Measurements from ENCODE around the gene RNF112. TPM values are rescaled to one million over a fixed set of nuclear protein-coding genes. Genes with fewer than 3 reads are reported as not detected.

Gene RNF112
- total and polyA plus RNA-seq, 2 of the 8 experiments (the other 6 are each of a cell fraction or from before 2014, with no cell fraction given) = 1.1 to 2.2 TPM

DNA sequence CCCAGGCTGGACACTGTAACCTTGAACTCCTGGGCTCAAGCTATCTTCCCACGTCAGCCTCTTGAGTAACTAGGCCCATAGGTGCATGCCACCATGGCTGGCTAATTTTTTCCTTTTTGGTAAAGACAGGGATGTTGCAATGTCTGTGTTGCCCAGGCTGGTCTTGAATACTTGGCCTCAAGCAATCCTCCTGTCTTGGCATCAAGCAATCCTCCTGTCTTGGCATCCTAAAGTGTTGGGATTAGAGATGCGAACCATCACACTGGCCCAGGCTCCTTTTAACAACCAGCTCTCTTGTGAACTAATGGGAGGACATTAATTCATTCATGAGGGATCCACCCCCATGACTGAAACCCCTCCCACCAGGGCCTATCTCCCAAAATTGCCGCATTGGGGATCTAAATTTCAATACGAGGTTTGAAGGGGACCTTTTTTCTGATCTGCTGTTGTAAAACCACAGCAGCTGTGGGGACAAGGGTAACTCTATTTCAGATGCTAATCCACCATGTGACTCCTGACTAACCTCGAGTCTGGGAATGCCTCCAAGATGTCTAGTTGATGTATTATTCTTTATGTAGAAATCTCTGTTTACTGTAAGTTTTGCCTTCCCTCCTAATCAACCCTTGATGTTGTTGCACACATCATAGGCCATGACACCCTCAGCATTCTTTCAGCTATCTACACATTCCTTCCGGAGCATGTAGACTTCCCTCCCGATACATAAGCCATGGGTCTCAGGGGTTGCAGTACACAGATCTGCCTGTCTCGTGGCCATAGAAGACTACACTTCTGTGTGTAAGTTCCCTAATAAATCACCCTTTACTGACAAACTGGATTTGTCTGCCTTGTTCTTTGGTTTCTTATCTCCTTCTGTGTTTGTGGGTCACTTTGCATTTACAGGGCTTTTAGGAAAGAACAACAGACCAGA is 37.6 kb downstream of the RNF112 start (continued):
- TF ChIP-seq ATF3 (IDR thresholded peaks at IDR 0.05; ENCODE audit: insufficient read depth, low read depth, low read length) (no peak), SRF (IDR thresholded peaks at IDR 0.05; ENCODE audit: low read depth, low read length) (no peak)

Measured in H1 (cell line).